Neural progenitor cell (in vitro differentiated cells): ENCODE data around the gene KLRK1. TPM values are rescaled to one million over a fixed set of nuclear protein-coding genes. Genes with fewer than 3 reads are reported as not detected.
A peak's percentile ranks its signal among the peaks of the same experiment; 100 is the strongest.
"Not testable (repeated sequence)": the region's sequence is repeated elsewhere in the genome, so short reads cannot be mapped to it uniquely, and the experiment has no call there.

ENCODE experiments used
- DNase-seq: peaks from one replicate; pipeline ENCODE4 v3.0.0-alpha.2; 2016; ENCODE audit warnings: low spot score
- H2AFZ ChIP-seq: fragments of 200-600 bp; sonication (generic); replicated peaks from 2 replicates; pipeline ENCODE4 v1.6.1; 2016; ENCODE audit warnings: antibody characterized with exemption
- H3F3A ChIP-seq: fragments of 200-600 bp; sonication (generic); 2 replicates; pipeline ENCODE4 v1.6.1; 2016; ENCODE audit warnings: antibody characterized with exemption, low read depth
- H3K27ac ChIP-seq: fragments of 200-600 bp; sonication (generic); 2 replicates; pipeline ENCODE4 v1.5.1; 2016; ENCODE audit warnings: mild to moderate bottlenecking
- H3K27me3 ChIP-seq: fragments of 200-600 bp; sonication (generic); 2 replicates; pipeline ENCODE4 v1.6.1; 2016; ENCODE audit warnings: mild to moderate bottlenecking, moderate library complexity
- H3K36me3 ChIP-seq: fragments of 200-600 bp; sonication (generic); 2 replicates; pipeline ENCODE4 v1.5.1; 2016
- H3K4me1 ChIP-seq: fragments of 200-600 bp; sonication (generic); 2 replicates; pipeline ENCODE4 v1.6.1; 2016; ENCODE audit warnings: mixed run types
- H3K4me2 ChIP-seq: fragments of 200-600 bp; sonication (generic); 2 replicates; pipeline ENCODE4 v1.6.1; 2016
- H3K4me3 ChIP-seq: fragments of 200-600 bp; sonication (generic); 2 replicates; pipeline ENCODE4 v1.5.1; 2016
- H3K79me2 ChIP-seq: fragments of 200-600 bp; sonication (generic); 2 replicates; pipeline ENCODE4 v1.6.1; 2016; ENCODE audit warnings: low read depth
- H3K9ac ChIP-seq: fragments of 200-600 bp; sonication (generic); 2 replicates; pipeline ENCODE4 v1.6.1; 2016
- H3K9me3 ChIP-seq: fragments of 200-600 bp; sonication (generic); 2 replicates; pipeline ENCODE4 v1.5.1; 2016; ENCODE audit warnings: low read depth
- H4K20me1 ChIP-seq: fragments of 200-600 bp; sonication (generic); 2 replicates; pipeline ENCODE4 v1.6.1; 2016; ENCODE audit warnings: low read depth
- H3K27ac Mint-ChIP-seq: 3 replicates; pipeline ENCODE4 v1.8.0; 2021; ENCODE audit warnings: mixed read lengths
- H3K27me3 Mint-ChIP-seq: 2 replicates; pipeline ENCODE4 v1.8.0; 2022; ENCODE audit warnings: low read depth, mild to moderate bottlenecking, inconsistent platforms, moderate library complexity, mixed read lengths; ENCODE audit not compliant: insufficient read depth
- H3K36me3 Mint-ChIP-seq: 3 replicates; pipeline ENCODE4 v1.8.0; 2021; ENCODE audit warnings: mixed read lengths
- H3K4me1 Mint-ChIP-seq: 3 replicates; pipeline ENCODE4 v1.8.0; 2021; ENCODE audit warnings: mixed read lengths
- H3K4me3 Mint-ChIP-seq: 3 replicates; pipeline ENCODE4 v1.8.0; 2021; ENCODE audit warnings: mild to moderate bottlenecking, moderate library complexity, mixed read lengths
- H3K9me3 Mint-ChIP-seq: 3 replicates; pipeline ENCODE4 v1.8.0; 2020; ENCODE audit warnings: mixed read lengths
- EZH2 ChIP-seq: fragments of 200-600 bp; sonication (generic); IDR thresholded peaks from 2 replicates; pipeline ENCODE4 v1.6.1; 2017; ENCODE audit warnings: antibody characterized with exemption, mild to moderate bottlenecking, moderate library complexity
- EZH2phosphoT487 ChIP-seq: fragments of 200-600 bp; sonication (generic); IDR thresholded peaks from 2 replicates; pipeline ENCODE4 v1.6.1; 2017; ENCODE audit warnings: antibody characterized with exemption
- total RNA-seq: library from RNA; depleted of rRNA; stranded (reverse); fragments of >200 nt; gene quantifications from 2 replicates; pipeline ENCODE4 v1.2.3, GENCODE V29; 2015; ENCODE audit warnings: low replicate concordance
- TF ChIP-seq, protein P1 (sequence below): fragments of 200-600 bp; sonication (generic); IDR thresholded peaks from 2 replicates; pipeline ENCODE4 v1.5.1; 2017; ENCODE audit warnings: antibody characterized with exemption, mild to moderate bottlenecking

KLRK1 gene
- total RNA-seq, 1 donor from 2014 or later: not detected

DNA sequence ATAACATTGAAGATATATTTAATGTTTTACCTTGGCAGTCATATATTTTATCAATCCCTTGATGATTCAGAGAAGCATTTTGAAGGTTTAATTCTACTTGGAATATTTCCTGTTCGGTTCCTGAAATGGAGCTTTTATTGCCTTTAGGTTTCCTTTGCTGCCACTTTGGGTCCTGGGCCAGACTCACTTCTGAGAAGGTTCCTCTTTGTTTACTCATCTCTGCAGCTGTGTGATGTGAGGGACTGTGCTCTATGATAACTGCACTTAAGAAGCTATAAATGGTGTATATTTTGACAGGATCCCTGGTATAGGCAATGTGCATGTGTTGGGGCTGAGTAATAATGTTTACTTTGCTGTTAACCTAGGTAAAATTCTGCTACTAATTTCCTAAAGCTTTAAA is 30.5 kb upstream of the KLRK1 start, which contains the start of gene KLRC3:
KLRC3 (minus strand) TSS at position 262 of the 400 bp plus-strand sequence; CDS start at position 217, 45 bp downstream.
- H3K4me3 ChIP-seq, H3K27ac ChIP-seq, H3F3A ChIP-seq, H3K9me3 ChIP-seq, H3K4me3 Mint-ChIP-seq, H3K27me3 Mint-ChIP-seq, H3K4me1 ChIP-seq, H3K36me3 Mint-ChIP-seq, H3K4me2 ChIP-seq, H3K27me3 ChIP-seq, H3K79me2 ChIP-seq, H3K4me1 Mint-ChIP-seq, H4K20me1 ChIP-seq, DNase-seq, H3K9ac ChIP-seq, H3K27ac Mint-ChIP-seq, H2AFZ ChIP-seq, H3K9me3 Mint-ChIP-seq, H3K36me3 ChIP-seq: not testable (repeated sequence)

DNA sequence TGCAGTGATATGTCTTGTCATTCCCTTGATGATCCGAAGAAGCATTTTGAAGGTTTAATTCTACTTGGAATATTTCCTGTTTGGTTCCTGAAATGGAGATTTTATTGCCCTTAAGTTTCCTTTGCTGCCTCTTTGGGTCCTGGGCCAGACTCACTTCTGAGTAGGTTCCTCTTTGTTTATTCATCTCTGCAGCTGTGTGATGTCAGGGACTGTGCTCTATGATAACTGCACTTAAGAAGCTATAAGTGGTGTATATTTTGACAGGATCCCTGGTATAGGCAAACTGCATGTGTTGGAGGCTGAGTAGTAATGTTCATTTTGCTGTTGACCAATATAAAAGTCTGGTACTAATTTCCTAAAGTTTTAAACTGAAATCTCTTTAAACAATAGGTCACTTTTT is 19.6 kb upstream of the KLRK1 start, which contains the start of gene KLRC4:
KLRC4 (minus strand) TSS at position 366 of the 400 bp plus-strand sequence; CDS start at position 184, 182 bp downstream.
- H3K36me3 Mint-ChIP-seq: no peaks in the 10 kb centered on the region
- no peaks in the 10 kb centered on the region for H3K9me3 Mint-ChIP-seq
- H3K4me1 Mint-ChIP-seq: no peaks in the 10 kb centered on the region
- H3F3A ChIP-seq: no peaks in the 10 kb centered on the region
- no peaks in the 10 kb centered on the region for H3K36me3 ChIP-seq
- no peaks in the 10 kb centered on the region for H3K79me2 ChIP-seq
- no peaks in the 10 kb centered on the region for H3K4me1 ChIP-seq
- H3K4me3 ChIP-seq: no peak within 1 kb of the TSS
- H2AFZ ChIP-seq: no peak within 1 kb of the TSS
- no peak within 1 kb of the TSS for H3K9ac ChIP-seq
- TF ChIP-seq, protein P1, sequence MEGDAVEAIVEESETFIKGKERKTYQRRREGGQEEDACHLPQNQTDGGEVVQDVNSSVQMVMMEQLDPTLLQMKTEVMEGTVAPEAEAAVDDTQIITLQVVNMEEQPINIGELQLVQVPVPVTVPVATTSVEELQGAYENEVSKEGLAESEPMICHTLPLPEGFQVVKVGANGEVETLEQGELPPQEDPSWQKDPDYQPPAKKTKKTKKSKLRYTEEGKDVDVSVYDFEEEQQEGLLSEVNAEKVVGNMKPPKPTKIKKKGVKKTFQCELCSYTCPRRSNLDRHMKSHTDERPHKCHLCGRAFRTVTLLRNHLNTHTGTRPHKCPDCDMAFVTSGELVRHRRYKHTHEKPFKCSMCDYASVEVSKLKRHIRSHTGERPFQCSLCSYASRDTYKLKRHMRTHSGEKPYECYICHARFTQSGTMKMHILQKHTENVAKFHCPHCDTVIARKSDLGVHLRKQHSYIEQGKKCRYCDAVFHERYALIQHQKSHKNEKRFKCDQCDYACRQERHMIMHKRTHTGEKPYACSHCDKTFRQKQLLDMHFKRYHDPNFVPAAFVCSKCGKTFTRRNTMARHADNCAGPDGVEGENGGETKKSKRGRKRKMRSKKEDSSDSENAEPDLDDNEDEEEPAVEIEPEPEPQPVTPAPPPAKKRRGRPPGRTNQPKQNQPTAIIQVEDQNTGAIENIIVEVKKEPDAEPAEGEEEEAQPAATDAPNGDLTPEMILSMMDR: no peak
- no peak for TF ChIP-seq EZH2
- TF ChIP-seq EZH2phosphoT487: no peak
- H3K27ac ChIP-seq: no peak within 1 kb of the TSS
- peak within 1 kb of the TSS; percentile 33 for H3K27ac Mint-ChIP-seq
- H3K4me2 ChIP-seq: no peak within 1 kb of the TSS
- H3K9me3 ChIP-seq: no peaks in the 10 kb centered on the region
- no peak for DNase-seq
- no peaks in the 10 kb centered on the region for H3K27me3 ChIP-seq
- H3K27me3 Mint-ChIP-seq: no peaks in the 10 kb centered on the region
- H3K4me3 Mint-ChIP-seq: no peak within 1 kb of the TSS
- H4K20me1 ChIP-seq: no peaks in the 10 kb centered on the region

DNA sequence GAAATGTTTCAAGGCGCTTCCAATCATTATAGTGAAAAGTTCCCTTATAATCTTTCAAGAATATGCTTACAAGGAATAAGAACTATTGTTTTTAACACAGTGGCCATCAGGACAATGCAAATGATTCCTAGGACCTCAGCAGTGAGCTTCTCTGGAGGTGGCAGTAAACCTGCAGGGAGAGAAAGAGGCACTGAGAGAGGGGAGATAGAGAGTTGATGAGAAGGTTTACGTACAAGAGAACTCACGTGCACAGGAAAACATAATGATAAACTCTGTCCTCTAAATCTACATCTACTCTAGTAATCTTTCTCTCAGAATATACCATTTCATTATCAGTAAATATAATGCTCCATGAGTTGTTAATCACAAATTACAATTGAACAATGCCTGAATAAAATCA is 19.0 kb upstream of the KLRK1 start:
- peak overlapping the region; percentile 33 for H3K27ac Mint-ChIP-seq
- no peaks in the 10 kb centered on the region for H3K27me3 Mint-ChIP-seq
- Histone ChIP-seq H3K4me3 (no peak overlapping the region), H4K20me1 (no peaks in the 10 kb centered on the region), H3F3A (no peaks in the 10 kb centered on the region), H3K4me1 (no peaks in the 10 kb centered on the region), H3K27me3 (no peaks in the 10 kb centered on the region), H3K9ac (no peak overlapping the region), H3K9me3 (no peaks in the 10 kb centered on the region), H3K36me3 (no peaks in the 10 kb centered on the region), H3K4me2 (no peak overlapping the region), H3K79me2 (no peaks in the 10 kb centered on the region), H3K27ac (no peak overlapping the region), H2AFZ (no peak overlapping the region)
- no peaks in the 10 kb centered on the region for H3K4me1 Mint-ChIP-seq
- no peaks in the 10 kb centered on the region for H3K36me3 Mint-ChIP-seq
- H3K4me3 Mint-ChIP-seq: no peak overlapping the region
- TF ChIP-seq, protein P1: no peak
- no peak for TF ChIP-seq EZH2
- TF ChIP-seq EZH2phosphoT487: no peak
- DNase-seq: no peak
- H3K9me3 Mint-ChIP-seq: no peaks in the 10 kb centered on the region

DNA sequence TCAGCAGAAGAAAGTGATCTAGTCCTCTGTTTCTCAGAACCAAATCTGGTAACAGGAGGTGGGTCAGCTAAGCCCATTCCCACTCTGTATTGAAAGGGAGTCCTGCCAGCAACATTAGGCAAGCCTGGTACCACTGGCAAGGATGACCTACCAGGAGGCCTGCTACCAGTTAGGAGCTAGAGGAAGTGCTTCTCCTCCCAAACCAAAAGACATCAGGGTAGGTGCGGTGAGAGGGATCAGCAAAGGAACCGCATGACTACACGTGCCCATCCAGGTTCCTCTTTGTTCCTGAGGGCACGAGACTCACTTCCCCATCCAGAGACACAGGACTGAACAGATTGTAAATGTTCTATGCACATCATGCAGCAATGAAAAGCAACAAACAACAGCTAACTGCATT is 16.9 kb upstream of the KLRK1 start:
- Histone ChIP-seq H3K4me3 (no peak overlapping the region), H3K27me3 (no peaks in the 10 kb centered on the region), H4K20me1 (no peaks in the 10 kb centered on the region), H3K9me3 (no peaks in the 10 kb centered on the region), H3K4me1 (no peaks in the 10 kb centered on the region), H3K36me3 (no peaks in the 10 kb centered on the region), H3K79me2 (no peaks in the 10 kb centered on the region), H3K4me2 (no peak overlapping the region), H3F3A (no peaks in the 10 kb centered on the region), H2AFZ (peak overlapping the region; percentile 47), H3K9ac (no peak overlapping the region), H3K27ac (no peak overlapping the region)
- Mint-ChIP-seq H3K27me3 (no peaks in the 10 kb centered on the region), H3K4me1 (no peaks in the 10 kb centered on the region), H3K4me3 (no peak overlapping the region), H3K27ac (no peak overlapping the region), H3K36me3 (no peaks in the 10 kb centered on the region), H3K9me3 (no peaks in the 10 kb centered on the region)
- TF ChIP-seq, protein P1: no peak
- TF ChIP-seq EZH2 (no peak), EZH2phosphoT487 (no peak)
- no peak for DNase-seq
